Placental epithelial cell (primary cell): ENCODE results near the gene IFNGR2. TPM values are rescaled to one million over a fixed set of nuclear protein-coding genes. Genes with fewer than 3 reads are reported as not detected.

Experiments used
- total RNA-seq: library from RNA; depleted of rRNA; stranded (reverse); fragments of >200 nt; gene quantifications from 2 replicates; pipeline ENCODE4 v1.2.3, GENCODE V29; 2012

The IFNGR2 gene, protein sequence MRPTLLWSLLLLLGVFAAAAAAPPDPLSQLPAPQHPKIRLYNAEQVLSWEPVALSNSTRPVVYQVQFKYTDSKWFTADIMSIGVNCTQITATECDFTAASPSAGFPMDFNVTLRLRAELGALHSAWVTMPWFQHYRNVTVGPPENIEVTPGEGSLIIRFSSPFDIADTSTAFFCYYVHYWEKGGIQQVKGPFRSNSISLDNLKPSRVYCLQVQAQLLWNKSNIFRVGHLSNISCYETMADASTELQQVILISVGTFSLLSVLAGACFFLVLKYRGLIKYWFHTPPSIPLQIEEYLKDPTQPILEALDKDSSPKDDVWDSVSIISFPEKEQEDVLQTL
- 37.7 and 50.5 TPM in 2 replicates for total RNA-seq

DNA sequence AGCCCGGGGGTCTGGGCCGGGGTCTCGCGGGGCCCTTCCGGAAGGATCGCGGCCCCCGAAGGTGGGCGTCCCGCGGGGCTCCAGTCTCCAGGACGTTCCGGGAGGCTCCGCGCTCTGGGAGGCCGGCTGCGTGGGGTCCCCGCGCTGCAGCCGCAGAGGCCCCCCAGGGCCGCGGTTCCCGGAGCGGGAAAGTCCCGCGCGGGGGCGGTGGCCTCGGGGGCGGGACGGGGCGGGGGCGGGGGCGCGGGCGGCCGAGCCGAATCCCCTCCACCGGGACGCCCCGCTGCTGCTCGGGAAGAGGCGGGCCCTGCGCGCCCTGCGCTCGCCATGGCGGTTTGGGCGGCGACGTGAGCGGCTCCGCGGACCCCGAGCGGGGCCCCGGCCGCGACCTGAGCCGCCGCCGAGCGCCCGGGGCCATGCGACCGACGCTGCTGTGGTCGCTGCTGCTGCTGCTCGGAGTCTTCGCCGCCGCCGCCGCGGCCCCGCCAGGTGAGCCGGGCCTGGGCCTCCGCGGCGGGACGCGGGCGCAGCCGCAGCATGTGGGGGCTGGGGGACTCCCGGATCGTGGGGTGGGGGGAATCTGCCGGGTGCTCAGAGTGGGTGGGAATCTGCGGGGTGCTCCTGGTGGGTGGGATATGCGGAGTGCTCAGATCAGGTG lies at the start of gene IFNGR2:
IFNGR2 (plus strand) TSS at position 286 of the 658 bp plus-strand sequence; CDS start at position 417, 131 bp downstream.

DNA sequence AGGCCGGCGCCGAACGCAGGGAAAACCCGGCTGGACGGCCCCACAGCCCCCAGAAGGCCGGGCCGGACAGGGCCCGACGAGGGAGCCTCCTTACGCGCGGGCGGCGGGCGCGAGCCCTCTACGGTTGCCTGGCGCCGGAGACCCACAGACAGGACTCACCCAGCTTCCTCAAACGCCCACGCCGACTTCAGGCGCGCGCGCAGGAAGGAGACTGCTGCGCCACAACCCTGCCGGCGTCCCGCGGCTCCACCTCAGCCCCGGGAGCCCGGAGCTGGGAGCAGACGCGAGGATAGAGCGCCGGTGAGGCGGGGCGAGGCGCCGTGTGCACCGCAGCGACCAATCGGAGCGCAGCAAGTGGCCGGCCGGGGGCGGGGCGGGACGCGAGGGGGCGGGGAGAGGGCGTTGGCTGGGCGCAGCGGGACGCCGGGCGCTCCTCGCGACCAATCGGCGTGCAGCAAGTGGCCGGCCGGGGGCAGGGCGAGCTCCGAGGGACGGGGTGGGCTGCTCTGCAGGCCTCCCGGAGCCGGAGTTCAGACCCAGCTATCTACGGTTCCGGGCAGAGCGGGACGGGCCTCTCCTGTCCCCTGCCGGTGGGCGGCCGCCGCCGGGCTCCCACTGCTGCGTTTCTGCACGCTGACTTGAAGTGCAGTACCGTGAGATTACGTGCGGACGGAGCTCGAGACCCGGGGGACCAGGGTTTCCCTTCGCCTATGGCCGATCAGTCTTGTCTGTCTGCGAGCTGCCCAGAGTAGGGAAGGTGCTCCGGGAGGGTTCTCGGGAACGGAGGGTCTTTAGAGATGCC lies 76.7 kb downstream of the IFNGR2 start, which contains the start of gene TMEM50B:
TMEM50B (minus strand) TSS at position 296 of the 802 bp plus-strand sequence. CDS start 11,089 bp downstream, outside the sequence.

Other genes with a start within 250 kb of the IFNGR2 start
- gene IFNAR2, start 173.5 kb upstream of the IFNGR2 start, total RNA-seq, result 2.4 and 3.9 TPM in 2 replicates
- 26.3 and 31.9 TPM in 2 replicates for gene IL10RB, start 137.0 kb upstream of the IFNGR2 start, total RNA-seq
- gene IFNAR1, start 78.4 kb upstream of the IFNGR2 start, total RNA-seq, result 15.7 and 18.0 TPM in 2 replicates
- gene TMEM50B, start 76.6 kb downstream of the IFNGR2 start, total RNA-seq, result 27.5 and 29.2 TPM in 2 replicates
- gene DNAJC28, start 88.3 kb downstream of the IFNGR2 start, total RNA-seq, result 1.6 and 2.4 TPM in 2 replicates
- 50.3 and 72.2 TPM in 2 replicates for gene GART, start 138.7 kb downstream of the IFNGR2 start, total RNA-seq
- gene SON, start 139.6 kb downstream of the IFNGR2 start, total RNA-seq, result 118 and 142 TPM in 2 replicates
- gene DONSON, start 185.3 kb downstream of the IFNGR2 start, total RNA-seq, result 21.8 and 23.2 TPM in 2 replicates
- gene CRYZL1, start 238.3 kb downstream of the IFNGR2 start, total RNA-seq, result 11.8 and 21.2 TPM in 2 replicates
- gene ITSN1, start 239.1 kb downstream of the IFNGR2 start, total RNA-seq, result 42.4 and 56.0 TPM in 2 replicates